HG03280 (cell line): ENCODE results near the gene WARS2.
"Not testable (repeated sequence)": the region's sequence is repeated elsewhere in the genome, so short reads cannot be mapped to it uniquely, and the experiment has no call there.

ENCODE experiments used
- ATAC-seq: cut with Tn5 transposase; IDR thresholded peaks from one replicate; pipeline ENCODE4 v1.9.1; 2021; ENCODE audit warnings: mild to moderate bottlenecking, moderate library complexity; ENCODE audit not compliant: unreplicated experiment

Gene WARS2

DNA sequence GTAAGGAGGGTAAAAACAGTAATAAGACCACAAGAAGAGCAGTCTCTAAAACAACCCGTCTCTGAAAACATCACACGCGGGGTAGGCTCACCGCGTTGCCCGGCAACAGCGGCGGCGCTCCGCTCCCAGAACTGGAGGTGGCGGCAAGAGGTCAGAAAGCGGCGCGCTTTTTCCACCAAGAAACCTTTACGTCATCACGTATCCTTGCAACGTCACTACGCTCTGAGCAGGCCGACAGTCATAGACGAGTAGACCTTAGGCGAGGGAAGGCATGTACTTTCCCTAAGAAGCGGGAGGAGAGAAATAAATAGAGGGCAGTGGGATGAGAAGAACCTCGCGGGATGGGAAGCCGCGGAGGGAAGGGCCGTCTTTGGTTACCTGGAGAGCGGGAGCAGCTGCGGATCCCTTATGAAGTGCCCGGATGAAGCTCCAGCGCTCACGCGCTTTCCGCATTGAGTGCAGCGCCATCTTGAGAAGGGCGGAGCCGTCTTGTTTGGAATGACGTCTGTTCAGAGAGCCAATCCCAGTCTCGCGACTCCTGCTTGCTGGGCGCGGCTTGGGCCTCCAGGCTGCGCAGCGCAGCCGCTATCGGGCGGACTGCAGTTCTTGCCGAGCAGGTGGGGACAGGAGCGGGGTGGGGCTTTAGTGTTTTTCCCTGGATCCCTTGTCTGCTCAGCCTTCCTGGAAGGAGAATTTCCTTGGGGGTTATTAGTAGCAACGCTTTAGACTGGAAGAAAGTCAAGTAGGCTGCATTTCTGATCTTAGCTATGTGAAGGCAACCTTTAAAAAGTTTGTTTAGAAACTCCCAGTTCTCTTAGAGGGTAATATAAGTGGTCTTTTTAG lies at the start of gene WARS2:
Gene WARS2, minus strand, starts transcription at position 477 of the 843 bp plus-strand sequence. Its CDS starts 9 bp downstream, at position 468.
- peak; percentile 93 for ATAC-seq

DNA sequence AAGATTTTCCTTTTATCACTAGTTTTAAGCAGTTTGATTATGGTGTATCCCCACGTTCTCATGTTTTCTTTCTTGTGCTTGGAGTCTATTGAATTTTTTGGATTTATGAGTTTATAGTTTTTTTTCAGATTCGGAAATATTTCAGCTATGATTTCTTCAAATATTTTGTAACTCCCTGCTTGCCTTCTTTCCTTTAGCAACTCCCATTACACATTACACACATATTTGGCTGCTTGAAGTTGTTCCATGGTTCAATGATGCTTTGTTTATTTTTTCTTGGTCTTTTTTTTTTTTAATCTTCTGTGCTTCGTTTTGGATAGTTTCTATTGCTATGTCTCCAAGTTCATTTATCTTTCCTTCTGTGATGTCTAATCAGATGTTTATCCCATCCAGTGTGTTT lies 48.5 kb upstream of the WARS2 start:
- ATAC-seq: no peak

DNA sequence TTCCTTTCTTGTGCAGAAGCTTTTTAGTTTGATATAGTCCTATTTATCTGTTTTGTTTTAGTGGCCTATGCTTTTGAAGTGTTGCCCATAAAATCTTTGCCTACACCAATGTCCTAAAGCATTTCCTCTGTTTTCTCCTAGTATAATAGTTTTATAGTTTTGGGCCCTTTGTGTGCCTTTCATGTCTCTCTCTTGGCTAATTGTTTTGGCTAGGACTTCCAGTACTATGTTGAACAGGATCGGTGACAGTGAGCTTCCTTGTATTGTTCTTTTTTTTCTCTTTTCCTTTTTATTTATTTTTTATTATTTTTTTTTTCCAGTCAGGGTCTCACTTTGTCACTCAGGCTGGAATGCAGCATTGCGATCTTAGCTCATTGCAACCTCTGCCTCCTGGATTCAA lies 47.0 kb upstream of the WARS2 start:
- ATAC-seq: no peak

DNA sequence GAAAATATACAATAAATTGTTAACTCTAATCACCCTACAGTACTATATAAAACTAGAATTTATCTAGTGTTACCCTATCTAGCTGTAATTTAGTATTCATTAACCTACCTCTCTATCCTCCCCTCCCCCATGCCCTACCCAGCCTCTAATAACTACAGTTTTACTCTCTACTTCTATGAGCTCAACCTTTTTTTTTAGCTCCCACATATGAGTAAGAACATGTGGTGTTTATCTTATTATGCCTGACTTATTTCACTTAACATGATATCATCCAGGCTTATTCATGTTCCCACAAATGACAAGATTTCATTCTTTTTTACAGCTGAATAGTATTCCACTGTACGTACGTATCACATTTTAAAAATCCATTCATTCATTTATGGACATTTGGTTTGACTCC lies 46.0 kb upstream of the WARS2 start:
- ATAC-seq: no peak

DNA sequence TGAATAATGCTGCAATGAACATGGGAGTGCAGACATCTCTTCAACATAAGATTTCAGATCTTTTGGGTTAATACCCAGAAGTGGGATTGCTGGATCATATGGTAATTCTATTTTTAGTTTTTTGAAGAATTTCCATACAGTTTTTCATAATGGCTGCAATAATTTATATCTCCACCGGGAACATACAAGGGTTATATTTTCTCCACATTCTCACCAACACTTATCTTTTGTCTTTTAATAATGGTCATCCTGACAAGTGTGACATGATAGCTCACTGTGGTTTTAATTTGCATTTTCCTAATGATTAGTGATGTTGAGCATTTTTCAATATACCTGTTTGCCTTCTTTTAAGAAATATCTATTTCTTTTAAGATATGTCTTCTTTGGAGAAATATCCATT lies 44.5 kb upstream of the WARS2 start:
- ATAC-seq: no peak

DNA sequence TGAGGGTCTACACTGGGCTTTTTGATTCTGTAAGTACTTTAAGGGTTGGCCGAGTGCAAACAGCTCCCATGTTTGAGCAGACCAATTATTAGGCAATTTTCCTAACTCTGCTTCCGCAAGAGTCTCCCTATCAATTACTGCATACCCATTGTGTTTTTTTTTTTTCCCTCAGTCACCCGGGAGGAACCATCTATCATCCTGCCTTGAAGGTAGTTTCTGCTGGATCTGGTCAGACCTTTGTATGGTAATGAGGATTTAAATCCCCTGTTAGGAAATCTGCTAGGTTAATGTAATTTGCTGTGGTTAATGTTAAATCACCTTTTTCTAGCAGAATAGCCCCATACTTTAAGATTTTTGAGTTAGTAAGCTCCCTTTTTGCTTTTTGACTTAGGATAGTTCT lies 40.8 kb upstream of the WARS2 start:
- no peak for ATAC-seq

DNA sequence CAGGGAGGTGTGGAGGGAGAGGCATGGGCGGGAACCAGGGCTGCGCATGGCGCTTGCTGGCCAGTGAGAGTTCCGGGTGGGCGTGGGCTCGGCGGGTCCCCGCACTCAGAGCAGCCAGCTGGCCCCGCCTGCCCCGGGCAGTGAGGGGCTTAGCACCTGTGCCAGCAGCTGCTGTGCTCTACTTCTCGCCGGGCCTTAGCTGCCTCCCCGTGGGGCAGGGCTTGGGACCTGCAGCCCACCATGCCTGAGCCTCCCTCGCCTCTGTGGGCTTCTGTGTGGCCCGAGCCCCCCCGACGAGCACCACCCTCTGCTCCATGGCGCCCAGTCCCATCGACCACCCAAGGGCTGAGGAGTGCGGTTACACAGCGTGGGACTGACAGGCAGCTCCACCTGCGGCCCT lies 38.6 kb upstream of the WARS2 start:
- no peak for ATAC-seq

DNA sequence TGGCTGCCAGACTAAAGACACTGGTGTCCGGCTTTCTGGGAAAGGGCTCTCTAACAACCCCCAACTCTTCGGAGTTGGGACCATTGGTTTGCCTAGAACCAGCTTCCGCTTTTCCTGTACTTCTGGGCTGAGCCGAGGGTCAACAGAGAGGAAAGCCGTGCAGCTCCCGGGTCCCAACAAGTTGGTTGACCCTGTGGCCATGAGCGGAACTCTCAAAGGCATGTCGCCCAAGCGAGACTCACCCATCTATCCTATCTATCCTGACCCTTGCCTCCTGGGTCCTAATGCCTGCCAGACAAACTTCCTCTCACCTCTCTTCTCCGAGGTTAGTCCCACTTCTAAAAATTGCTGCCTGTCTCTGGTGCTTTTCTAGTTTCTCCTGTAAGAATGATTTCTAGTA lies 32.5 kb upstream of the WARS2 start:
- not testable (repeated sequence) for ATAC-seq

DNA sequence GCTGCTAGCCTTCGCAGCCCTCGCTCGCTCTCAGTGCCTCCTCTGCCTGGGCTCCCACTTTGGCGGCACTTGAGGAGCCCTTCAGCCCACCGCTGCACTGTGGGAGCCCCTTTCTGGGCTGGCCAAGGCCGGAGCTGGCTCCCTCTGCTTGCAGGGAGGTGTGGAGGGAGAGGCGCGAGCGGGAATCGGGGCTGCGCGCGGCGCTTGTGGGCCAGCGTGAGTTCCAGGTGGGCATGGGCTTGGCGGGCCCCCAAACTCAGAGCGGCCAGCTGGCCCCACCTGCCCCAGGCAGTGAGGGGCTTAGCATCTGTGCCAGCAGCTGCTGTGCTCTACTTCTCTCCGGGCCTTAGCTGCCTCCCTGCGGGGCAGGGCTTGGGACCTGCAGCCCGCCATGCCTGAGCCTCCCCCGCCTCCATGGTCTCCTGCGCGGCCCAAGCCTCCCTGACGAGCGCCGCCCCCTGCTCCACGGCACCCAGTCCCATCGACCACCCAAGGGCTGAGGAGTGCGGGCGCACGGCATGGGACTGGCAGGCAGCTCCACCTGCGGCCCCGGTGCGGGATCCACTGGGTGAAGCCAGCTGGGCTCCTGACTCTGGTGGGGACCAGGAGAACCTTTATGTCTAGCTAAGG lies 31.0 kb upstream of the WARS2 start:
- ATAC-seq: not testable (repeated sequence)

DNA sequence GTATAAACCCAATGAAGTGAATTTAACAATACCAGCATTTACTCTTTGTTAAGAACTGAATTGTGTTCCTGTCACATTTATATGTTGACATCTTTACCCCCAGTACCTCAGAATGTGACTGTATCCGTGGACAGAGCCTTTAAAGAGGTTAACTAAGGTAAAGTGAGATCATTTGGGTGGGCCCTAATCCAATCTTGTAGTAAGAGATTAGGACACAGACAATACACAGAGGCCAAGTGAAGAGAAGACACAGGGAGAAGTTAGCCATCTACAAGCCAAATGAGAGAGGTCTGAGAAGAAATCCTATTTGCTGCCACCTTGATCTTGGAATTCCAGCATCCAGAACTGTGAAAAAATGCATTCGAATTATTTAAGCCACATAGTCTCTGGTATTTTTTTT lies 22.9 kb upstream of the WARS2 start:
- no peak for ATAC-seq

DNA sequence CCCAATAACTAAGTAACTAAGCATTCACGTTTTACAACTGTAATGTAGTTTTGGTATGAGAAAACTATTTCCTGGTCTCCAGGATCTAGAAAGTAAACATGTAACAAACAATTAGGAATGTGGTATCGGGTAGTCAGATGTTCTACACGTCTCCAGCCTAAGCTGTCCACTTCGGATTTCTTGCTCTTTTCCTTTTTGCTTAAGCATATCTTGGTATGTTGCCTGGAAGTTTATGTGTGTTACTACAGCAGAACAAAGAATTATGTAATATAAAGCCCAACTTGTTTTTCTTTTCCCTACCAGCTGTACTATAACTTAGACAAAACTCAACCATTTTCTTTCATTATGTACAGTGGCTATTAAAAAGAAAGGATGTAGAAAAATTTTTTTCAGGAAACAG lies 20.4 kb upstream of the WARS2 start:
- ATAC-seq: no peak

DNA sequence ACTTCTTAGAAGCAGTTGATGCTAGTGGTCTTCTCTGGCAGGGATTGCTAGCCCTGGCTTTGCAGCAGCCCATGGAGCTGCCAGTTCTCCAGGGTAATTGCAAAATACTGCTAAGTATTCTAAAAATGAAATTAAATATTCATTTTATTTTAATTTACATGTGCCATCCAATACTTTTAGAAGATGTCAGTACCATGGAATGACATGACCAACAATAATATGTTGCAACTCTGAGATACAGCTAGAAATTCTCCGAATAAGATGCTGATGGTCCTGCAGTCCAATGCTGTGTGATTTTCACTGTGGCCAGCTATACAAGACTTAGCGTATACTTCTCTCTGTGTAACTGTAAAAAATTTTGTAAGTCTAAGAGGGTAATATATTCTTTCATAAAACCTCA lies 20.0 kb upstream of the WARS2 start:
- no peak for ATAC-seq

DNA sequence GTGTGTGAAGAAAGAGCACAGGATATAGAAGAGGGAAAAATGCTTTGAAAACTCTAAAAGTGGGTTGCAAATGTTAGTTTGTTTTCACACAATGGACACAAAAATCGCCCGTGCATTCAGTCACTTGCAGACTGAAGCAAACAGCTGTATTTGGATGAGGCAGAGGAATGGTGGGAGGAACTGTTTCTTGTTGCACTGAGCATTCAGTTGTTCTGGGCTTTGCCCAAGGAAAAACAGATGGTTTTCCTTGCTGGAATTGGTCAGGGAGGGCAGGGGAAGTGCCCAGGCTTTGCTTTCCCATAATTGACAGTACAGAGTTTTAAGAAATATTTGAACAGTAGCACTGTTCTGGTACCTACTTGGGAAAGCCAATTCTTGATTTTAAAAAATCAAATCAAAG lies 19.5 kb upstream of the WARS2 start:
- ATAC-seq: no peak

DNA sequence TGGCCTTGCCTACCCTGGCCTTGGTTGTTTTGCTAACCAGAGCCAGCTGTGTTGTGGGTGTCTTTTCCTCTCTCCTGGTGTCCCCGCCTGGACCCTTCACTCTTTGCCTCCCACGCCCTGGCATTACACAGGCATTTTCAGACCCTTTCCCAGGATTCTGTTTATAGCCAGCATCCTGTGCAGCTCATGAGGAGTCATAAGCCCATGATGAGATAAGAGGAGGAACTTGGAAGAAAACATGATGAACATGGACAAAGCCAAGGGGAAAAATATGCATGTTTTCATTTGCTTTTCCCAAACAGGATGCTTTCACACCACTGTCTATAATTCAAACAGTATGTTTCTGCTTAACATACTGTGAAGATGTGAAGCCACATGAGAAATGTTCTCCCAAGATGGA lies 18.7 kb upstream of the WARS2 start:
- ATAC-seq: no peak

DNA sequence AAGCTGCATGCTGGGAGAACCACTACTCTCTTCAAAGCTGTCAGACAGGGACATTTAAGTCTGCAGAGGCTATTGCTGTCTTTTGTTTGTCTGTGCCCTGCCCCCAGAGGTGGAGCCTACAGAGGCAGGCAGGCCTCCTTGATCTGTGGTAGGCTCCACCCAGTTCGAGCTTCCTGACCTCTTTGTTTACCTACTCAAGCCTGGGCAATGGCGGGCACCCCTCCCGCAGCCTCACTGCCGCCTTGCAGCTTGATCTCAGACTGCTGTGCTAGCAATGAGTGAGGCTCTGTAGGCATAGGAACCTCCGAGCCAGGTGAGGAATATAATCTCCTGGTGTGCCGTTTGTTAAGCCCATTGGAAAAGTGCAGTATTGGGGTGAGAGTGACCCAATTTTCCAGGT lies 16.3 kb upstream of the WARS2 start:
- ATAC-seq: not testable (repeated sequence)

DNA sequence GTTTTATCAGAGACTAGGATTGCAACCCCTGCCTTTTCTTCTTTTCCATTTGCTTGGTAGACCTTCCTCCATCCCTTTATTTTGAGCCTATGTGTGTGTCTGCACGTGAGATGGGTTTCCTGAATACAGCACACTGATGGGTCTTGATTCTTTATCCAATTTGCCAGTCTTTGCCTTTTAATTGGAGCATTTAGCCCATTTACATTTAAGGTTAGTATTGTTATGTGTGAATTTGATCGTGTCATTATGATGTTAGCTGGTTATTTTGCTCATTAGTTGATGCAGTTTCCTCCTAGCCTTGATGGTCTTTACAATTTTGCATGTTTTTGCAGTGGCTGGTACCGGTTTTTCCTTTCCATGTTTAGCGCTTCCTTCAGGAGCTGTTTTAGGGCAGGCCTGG lies 14.6 kb upstream of the WARS2 start:
- ATAC-seq: not testable (repeated sequence)

DNA sequence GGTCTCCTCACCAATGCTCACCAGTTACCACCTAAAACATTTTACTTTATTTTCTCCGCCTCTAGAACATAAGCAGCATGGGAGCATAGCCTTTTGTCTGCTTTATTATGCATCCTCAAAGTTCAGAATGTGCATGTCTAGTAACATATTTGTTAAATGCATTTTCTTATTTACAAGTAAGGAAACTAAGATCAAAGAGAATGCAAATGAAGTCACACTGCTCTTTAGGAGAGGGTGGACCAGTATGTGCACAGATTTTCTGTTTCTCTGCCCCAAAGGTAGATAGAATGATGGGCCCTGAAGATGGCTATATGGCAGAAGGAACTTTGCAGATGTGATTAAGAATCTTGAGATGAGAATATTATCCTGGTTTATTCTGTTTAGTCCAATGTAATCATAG lies 9.7 kb upstream of the WARS2 start:
- ATAC-seq: no peak

DNA sequence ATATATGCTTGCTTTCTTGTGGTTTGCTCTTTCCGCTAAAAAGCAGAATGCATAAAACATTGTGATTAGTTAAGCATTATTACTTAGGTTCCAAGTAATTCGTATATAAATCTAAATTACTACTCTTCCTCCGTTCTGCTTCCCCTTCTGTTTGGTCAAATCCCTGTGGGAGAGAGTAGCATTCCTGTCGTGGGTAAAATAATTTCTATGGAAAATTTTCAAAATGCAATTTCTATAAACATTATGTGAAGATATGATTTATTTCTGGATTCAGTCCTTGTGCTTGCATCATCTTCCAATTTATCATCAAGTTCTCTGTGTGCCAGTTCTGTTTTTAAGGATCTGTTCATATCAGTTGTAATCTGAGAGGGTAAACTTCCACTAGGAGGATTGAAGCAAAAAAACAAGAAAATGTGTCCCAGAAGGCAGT lies 7.2 kb upstream of the WARS2 start:
- no peak for ATAC-seq

DNA sequence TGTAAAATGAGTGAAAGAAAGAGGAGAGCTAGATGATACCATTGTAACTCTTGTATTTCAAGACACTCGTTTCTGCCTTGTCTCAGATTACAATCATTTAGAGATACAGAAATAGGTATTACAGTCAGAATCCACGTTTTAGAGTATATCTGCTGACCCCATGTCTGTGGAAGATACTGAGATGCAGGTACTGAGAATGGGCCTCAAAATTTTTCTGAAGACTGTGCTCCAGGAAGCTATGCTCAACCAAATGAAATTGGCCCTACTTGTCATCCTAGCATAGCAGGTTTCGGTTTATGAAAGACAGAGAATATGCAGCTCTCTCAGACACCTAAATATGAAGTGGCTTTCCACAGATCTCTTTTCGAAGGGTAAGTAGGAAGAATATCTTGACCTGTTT lies 6.0 kb upstream of the WARS2 start:
- ATAC-seq: no peak

DNA sequence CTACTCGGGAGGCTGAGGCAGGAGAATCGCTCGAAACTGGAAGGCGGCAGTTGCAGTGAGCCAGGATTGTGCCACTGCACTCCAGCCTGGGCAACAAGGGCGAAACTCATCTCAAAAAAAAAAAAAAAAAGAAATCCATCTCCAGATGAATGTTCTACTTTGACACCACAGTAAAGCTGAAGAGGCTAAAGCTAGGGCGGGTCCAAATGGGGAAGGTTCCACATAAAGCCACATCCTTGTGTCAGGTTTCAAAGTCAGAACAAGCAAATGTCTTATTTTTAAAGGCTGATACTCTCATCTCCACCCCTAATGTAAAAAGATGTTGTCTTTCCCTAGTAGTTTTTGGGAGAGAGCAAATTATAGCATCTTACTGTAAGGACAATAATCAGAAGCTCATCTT lies 4.4 kb upstream of the WARS2 start:
- no peak for ATAC-seq

DNA sequence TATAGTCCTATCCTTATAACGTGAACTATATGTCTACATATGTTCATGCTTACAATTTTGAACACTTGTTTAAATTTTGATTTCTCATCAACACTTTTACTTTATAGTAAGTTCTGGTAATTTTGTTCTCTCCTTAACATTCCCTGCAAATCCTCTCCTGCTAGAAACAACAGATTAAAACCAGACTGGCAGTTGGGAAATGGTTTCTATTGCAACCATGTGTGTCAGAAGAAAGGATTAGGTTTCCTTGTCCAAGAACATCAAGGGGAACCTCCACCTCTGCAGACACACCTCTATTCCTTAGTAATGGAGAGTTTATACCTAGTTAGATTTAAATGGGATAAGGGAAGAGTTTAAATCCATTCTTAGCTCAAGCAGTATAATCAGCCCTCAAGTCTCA lies 3.3 kb upstream of the WARS2 start:
- ATAC-seq: no peak

DNA sequence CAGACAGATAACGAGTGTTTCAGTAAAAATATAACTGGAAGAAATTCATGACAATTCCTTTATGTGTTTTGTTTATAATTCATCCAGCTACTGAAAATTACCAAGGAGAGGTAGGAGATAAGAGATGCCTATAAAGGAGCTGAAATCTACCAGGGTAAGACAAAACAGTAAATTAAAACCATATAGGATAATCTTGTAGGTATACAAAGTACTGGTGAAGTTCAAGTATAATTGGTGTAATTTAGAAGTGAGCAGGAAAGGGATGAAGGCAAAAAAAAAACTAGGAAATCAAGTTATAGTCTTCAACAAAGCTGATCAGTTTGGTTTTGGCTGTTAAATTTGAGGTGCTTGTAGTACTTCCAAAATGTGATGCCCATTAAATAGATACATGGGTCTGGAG lies 1.2 kb upstream of the WARS2 start:
- no peak for ATAC-seq

DNA sequence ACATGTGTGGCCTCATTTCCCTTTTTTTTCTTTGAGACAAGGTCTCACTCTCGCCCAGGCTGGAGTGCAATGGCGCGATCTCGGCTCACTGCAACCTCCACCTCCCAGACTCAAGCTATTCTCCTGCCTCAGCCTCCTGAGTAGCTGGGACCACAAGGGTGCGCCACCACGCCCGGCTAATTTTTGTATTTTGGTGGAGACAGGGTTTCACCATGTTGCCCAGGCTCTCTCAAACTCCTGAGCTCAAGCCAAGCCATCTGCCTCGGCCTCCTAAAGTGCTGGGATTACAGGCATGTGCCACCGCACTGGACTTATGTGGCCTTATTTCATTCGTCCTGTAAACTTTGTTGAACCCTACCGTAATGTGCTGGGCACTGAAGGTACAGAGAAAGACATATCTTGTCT lies 569 bp upstream of the WARS2 start:
- ATAC-seq: peak; percentile 0
